CD4-positive, CD25-positive, alpha-beta regulatory T cell (primary cell): ENCODE data around the gene LIMS2. TPM values are rescaled to one million over a fixed set of nuclear protein-coding genes. Genes with fewer than 3 reads are reported as not detected.

Source experiments
- ATAC-seq, 2 donors: fragments of 150-1000 bp; cut with Tn5 transposase; one replicate each; pipeline ENCODE4 v1.10.0; 2021; ENCODE audit warnings: low read depth in 2 of 2, moderate number of reproducible peaks in 2 of 2, moderate library complexity in 1 of 2
- DNase-seq, 3 donors: peaks; one replicate each; pipeline versions ENCODE4 v3.0.0 to v3.0.0-alpha.2; 2012 to 2022; ENCODE audit warnings: mixed read lengths in 1 of 3
- H3K27ac ChIP-seq: one replicate; pipeline ENCODE4 v1.7.0; 2013; ENCODE audit warnings: mild to moderate bottlenecking, low read length; ENCODE audit not compliant: insufficient read depth, poor library complexity, severe bottlenecking
- H3K27me3 ChIP-seq: one replicate; pipeline ENCODE4 v1.7.0; 2013; ENCODE audit warnings: low read length; ENCODE audit not compliant: control insufficient read depth, insufficient read depth
- H3K36me3 ChIP-seq: one replicate; pipeline ENCODE4 v1.7.0; 2013; ENCODE audit warnings: mild to moderate bottlenecking, low read length, moderate library complexity; ENCODE audit not compliant: control insufficient read depth, insufficient read depth
- H3K4me1 ChIP-seq: 2 replicates; pipeline ENCODE4 v1.7.0; 2013; ENCODE audit warnings: mild to moderate bottlenecking, low read length; ENCODE audit not compliant: insufficient read depth, control insufficient read depth, poor library complexity, severe bottlenecking
- H3K4me3 ChIP-seq: one replicate; pipeline ENCODE4 v1.7.0; 2013; ENCODE audit warnings: low read depth, mild to moderate bottlenecking, low read length, moderate library complexity
- H3K9me3 ChIP-seq, 2 experiments: 1 replicate in 1 of 2; 2 replicates in 1 of 2; pipeline ENCODE4 v1.7.0; 2013; ENCODE audit warnings: low read length in 2 of 2, mild to moderate bottlenecking in 1 of 2, moderate library complexity in 1 of 2; ENCODE audit not compliant: control insufficient read depth in 2 of 2
- H3K27ac Mint-ChIP-seq, 3 donors: one replicate each; pipeline ENCODE4 v1.8.0; 2020 to 2022; ENCODE audit warnings: mild to moderate bottlenecking in 3 of 3, mixed read lengths in 3 of 3, moderate library complexity in 2 of 3
- H3K27me3 Mint-ChIP-seq: one replicate; pipeline ENCODE4 v1.8.0; 2022; ENCODE audit warnings: mild to moderate bottlenecking, mixed read lengths
- H3K36me3 Mint-ChIP-seq: one replicate; pipeline ENCODE4 v1.8.0; 2020; ENCODE audit warnings: mixed read lengths
- H3K4me1 Mint-ChIP-seq, 4 donors: one replicate each; pipeline ENCODE4 v1.8.0; 2020 to 2022; ENCODE audit warnings: mixed read lengths in 4 of 4, mild to moderate bottlenecking in 1 of 4
- H3K4me3 Mint-ChIP-seq, 4 donors: one replicate each; pipeline ENCODE4 v1.8.0; 2020 to 2022; ENCODE audit warnings: mild to moderate bottlenecking in 4 of 4, mixed read lengths in 4 of 4, moderate library complexity in 3 of 4
- H3K9me3 Mint-ChIP-seq, 7 donors: one replicate each; pipeline ENCODE4 v1.8.0; 2020 to 2022; ENCODE audit warnings: mixed read lengths in 7 of 7, mild to moderate bottlenecking in 3 of 7, moderate library complexity in 2 of 7
- polyA plus RNA-seq, 4 donors: library from polyadenylated mRNA; unstranded; fragments of 300-500 nt; fragmentation: Illumina TruSeq; gene quantifications; one replicate each; pipeline ENCODE4 v1.2.3, GENCODE V29; 2021
- total RNA-seq: library from RNA; stranded (reverse); gene quantifications from one replicate; pipeline ENCODE4 v1.2.3, GENCODE V29; 2022

The LIMS2 gene
- total and polyA plus RNA-seq, 5 donors from 2014 or later, result 10.8 to 23.8 (median 15.4) TPM

DNA sequence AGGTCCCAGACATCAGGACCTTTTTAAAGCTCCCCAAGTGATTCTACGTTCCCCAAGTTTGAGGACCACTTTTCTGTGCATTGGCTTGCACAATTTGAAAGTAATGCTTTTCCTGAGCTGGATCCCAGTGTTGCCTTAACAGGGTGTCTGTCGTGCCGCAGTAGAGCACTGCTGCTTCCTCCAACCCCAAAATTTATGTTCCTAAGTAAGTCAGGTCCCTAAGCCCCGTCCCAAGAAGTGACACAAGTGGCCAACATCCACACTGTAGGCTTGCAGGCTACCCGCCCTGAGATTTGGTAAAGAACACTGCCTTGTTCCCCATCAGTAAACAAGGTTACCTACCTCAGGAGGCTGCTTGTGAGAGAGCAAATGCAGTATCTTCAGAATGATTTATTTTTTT is 28.0 kb upstream of the LIMS2 start:
- Mint-ChIP-seq H3K9me3 (no peaks in the 10 kb centered on the region), H3K4me1 (peaks cover 28 to 55% (median 38%) of the 10 kb centered on the region in 4 donors)
- ATAC-seq, result no peak

DNA sequence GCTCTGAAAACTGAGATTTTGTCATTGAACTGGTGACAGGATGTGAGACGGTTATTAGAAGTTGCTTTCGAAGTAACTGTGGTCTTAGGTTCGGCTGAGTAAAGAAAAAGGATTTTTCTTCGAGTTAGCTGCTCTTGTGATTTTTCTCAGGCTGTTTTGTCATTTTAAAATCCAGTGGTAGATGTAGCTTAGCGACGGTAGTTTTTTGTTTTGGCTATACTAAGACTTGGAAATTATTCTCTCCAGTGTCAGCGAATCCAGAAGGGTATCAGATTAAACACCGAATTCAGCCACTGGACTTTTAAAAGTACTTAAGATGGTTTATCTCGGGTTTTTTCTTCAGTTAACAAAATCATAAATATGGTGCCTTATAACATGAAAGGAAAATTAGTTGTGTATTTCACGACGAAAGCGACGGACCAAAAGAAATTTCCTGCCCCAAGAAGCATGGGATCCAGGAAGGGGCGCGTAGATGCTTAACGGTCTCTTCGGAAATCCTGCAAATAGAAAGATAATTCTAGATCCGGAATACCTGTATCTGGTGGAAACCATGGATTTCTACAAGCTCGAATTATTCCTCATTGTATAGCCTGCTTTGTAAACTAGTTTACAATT is 27.2 kb upstream of the LIMS2 start:
- H3K9me3 ChIP-seq, result no peaks in the 10 kb centered on the region
- peak overlapping the region; percentile 92 for H3K27ac ChIP-seq
- Mint-ChIP-seq H3K4me1 (peaks cover 28 to 53% (median 38%) of the 10 kb centered on the region in 4 donors), H3K27ac (peak overlapping the region; percentile 91 to 95 (median 94)), H3K9me3 (no peaks in the 10 kb centered on the region), H3K36me3 (peaks cover 18% of the 10 kb centered on the region), H3K4me3 (peak overlapping the region; percentile 86 to 94 (median 88)), H3K27me3 (peaks cover 5% of the 10 kb centered on the region)
- H3K36me3 ChIP-seq, result peaks cover 22% of the 10 kb centered on the region
- H3K4me1 ChIP-seq, result peaks cover 39% of the 10 kb centered on the region
- DNase-seq (no peak), ATAC-seq (no peak)
- H3K27me3 ChIP-seq, result no peaks in the 10 kb centered on the region
- peak overlapping the region; percentile 90 for H3K4me3 ChIP-seq

More for the DNA sequence above, 28.0 kb upstream of the LIMS2 start:
- Mint-ChIP-seq H3K27ac (peak overlapping the region in 1 of 3 donors; percentile 94), H3K36me3 (peaks cover 23% of the 10 kb centered on the region), H3K4me3 (peak overlapping the region; percentile 41 to 94 (median 86)), H3K27me3 (peaks cover 5% of the 10 kb centered on the region)
- Histone ChIP-seq H3K27ac (peak overlapping the region; percentile 92), H3K4me1 (peaks cover 39% of the 10 kb centered on the region), H3K9me3 (no peaks in the 10 kb centered on the region), H3K36me3 (peaks cover 29% of the 10 kb centered on the region), H3K27me3 (no peaks in the 10 kb centered on the region), H3K4me3 (peak overlapping the region; percentile 90)
- no peak for DNase-seq

DNA sequence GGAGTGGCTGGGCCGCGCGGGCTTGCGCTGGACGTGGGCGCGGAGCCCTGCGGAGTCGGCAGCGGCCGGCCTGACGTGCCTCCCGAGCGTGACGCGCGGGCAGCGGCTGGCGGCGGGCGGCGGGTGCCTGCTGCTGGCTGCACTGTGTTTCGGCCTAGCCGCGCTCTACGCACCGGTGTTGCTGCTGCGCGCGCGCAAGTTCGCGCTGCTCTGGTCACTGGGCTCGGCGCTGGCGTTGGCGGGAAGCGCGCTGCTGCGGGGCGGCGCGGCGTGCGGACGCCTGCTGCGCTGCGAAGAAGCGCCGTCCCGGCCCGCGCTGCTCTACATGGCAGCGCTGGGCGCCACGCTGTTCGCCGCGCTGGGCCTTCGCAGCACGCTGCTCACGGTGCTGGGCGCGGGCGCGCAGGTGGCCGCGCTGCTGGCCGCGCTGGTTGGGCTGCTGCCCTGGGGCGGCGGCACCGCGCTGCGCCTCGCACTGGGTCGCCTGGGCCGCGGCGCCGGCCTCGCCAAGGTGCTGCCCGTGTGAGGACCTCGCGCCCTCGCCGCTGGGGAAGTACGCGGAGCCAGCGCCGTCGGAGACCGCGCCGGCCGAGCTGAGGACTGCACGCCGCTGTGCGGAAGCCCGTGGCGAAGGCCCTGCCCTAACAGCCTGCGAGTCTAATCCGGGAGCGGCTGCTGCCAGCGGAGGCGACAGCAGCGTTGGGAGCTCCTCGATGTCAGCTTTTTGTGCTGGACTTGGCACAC is 26.5 kb upstream of the LIMS2 start:
- Mint-ChIP-seq H3K9me3 (no peaks in the 10 kb centered on the region), H3K36me3 (peaks cover 15% of the 10 kb centered on the region), H3K27ac (peak overlapping the region; percentile 91 to 99 (median 99)), H3K4me1 (peaks cover 28 to 50% (median 38%) of the 10 kb centered on the region in 4 donors), H3K27me3 (peaks cover 8% of the 10 kb centered on the region), H3K4me3 (peak overlapping the region; percentile 86 to 99 (median 96))
- ATAC-seq, result peak; percentile 76 to 80
- H3K27me3 ChIP-seq, result no peaks in the 10 kb centered on the region
- peak; percentile 71 to 92 (median 82) for DNase-seq
- H3K36me3 ChIP-seq, result peaks cover 17% of the 10 kb centered on the region
- H3K9me3 ChIP-seq, result no peaks in the 10 kb centered on the region
- peak overlapping the region; percentile 90 for H3K4me3 ChIP-seq
- H3K4me1 ChIP-seq, result peaks cover 39% of the 10 kb centered on the region
- peak overlapping the region; percentile 92 for H3K27ac ChIP-seq

DNA sequence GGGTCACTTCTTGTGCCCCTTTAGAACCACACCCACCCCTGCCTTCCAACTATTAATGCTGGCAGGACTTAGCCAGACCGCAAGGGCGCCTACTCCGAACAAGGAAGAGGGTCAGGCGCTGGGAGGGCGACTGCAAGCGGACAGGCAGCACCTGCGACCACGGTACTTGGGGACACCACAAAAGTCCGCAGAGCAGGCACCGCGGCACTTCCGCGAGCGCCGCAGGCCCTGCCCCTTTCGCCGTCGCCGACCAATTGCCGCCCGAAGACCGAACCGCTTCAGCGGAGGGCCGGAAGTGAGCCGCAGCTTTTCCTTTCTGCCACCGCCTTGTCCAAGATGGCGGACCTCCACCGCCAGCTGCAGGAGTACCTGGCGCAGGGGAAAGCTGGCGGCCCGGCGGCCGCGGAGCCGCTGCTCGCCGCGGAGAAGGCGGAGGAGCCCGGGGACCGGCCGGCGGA is 25.9 kb upstream of the LIMS2 start, which contains the start of gene SFT2D3:
Gene SFT2D3 (plus strand): TSS at position 305 of the 458 bp plus-strand sequence. CDS start 32 bp downstream, at position 337.
- ATAC-seq, result peak; percentile 76
- peak within 1 kb of the TSS; percentile 99 for H3K27ac Mint-ChIP-seq
- H3K9me3 Mint-ChIP-seq, result no peaks in the 10 kb centered on the region
- H3K4me1 ChIP-seq, result peaks cover 39% of the 10 kb centered on the region
- H3K27me3 ChIP-seq, result no peaks in the 10 kb centered on the region
- no peaks in the 10 kb centered on the region for H3K9me3 ChIP-seq
- H3K4me3 Mint-ChIP-seq, result peak within 1 kb of the TSS; percentile 95 to 99 (median 97)
- H3K27ac ChIP-seq, result peak within 1 kb of the TSS; percentile 92
- H3K4me3 ChIP-seq, result peak within 1 kb of the TSS; percentile 90
- H3K27me3 Mint-ChIP-seq, result peaks cover 8% of the 10 kb centered on the region
- peaks cover 28 to 47% (median 38%) of the 10 kb centered on the region in 4 donors for H3K4me1 Mint-ChIP-seq
- peaks cover 15% of the 10 kb centered on the region for H3K36me3 Mint-ChIP-seq
- H3K36me3 ChIP-seq, result peaks cover 13% of the 10 kb centered on the region
- DNase-seq, result peak; percentile 83 to 96 (median 91)

DNA sequence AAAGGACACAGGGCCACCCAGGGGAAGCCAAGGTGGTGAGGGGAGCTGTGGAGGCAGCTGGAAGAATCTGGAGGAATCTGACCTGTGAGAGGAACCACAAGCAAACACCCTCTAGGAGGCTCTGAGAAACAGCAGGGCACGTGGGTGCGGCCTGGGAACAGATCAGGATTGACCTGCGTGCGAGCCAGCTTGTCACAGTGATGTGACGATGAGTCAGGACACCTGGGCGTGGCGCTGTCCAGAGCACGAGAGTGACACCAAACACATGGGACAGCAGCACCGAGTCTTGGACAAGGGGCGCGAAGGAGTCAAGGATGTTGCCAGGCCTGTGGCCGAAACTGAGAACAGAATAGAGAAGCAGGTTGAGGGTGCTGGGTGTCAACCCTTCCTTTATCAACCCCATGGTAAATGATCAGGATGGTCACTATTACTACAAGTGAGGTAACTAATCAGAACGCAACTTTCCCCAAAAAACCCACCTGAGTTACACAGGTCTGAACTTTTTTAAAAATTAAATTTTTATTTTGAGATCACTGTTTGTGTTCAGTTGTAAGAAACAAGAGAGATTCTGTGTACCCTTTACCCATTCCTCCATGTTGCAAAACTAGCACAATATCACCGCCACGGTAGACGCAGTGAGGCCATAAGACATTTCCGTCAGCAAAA is 25.3 kb upstream of the LIMS2 start:
- Histone ChIP-seq H3K9me3 (no peaks in the 10 kb centered on the region), H3K4me3 (peak overlapping the region; percentile 85), H3K4me1 (peaks cover 39% of the 10 kb centered on the region), H3K36me3 (peaks cover 12% of the 10 kb centered on the region), H3K27me3 (no peaks in the 10 kb centered on the region), H3K27ac (peak overlapping the region; percentile 92)
- H3K4me1 Mint-ChIP-seq, result peaks cover 28 to 46% (median 38%) of the 10 kb centered on the region in 4 donors
- peaks cover 15% of the 10 kb centered on the region for H3K36me3 Mint-ChIP-seq
- H3K27me3 Mint-ChIP-seq, result peaks cover 8% of the 10 kb centered on the region
- ATAC-seq (peak in 1 of 2 donors; percentile 1), DNase-seq (peak in 1 of 3 donors; percentile 23)
- peak overlapping the region; percentile 95 to 99 (median 97) for H3K4me3 Mint-ChIP-seq
- peak overlapping the region; percentile 99 for H3K27ac Mint-ChIP-seq
- no peaks in the 10 kb centered on the region for H3K9me3 Mint-ChIP-seq

DNA sequence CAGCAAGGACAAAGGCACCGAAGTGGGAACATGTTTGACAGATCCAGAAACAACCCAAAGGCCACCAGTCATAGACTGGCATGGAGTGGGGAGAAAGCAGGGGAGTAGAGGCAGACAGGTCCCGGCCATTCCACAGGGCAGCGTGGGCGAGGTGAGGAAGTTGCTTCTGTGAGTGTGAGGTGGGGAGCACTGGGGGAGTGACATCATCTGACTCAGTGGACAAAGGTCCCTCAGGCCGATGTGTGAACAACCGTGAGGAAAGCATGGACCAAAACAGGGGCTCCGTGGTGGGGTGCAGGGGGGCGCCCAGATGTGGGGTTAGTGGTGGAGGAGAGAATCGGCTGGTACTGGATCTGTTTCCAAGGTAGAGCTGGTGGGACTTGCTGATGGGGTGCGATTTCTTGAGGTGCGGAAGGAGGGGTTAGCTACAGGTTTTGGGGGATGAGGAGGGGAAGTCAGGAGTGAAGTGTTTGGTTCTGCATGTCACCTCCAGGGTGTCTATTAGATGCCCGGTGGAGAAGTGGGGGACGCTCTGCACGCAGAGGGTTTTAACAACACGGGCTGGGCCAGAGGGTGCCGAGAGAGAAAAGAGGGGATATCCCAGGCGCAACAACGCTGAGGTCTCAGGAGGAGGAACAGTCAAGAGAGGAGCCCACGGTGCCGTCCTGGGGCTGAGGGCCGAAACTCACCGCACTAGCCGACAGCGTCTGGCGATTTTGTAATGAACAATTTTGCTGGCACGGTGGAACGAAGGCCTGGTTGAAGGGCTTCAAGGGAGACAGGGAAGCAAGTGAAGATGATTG is 23.4 kb upstream of the LIMS2 start:
- ATAC-seq (no peak), DNase-seq (no peak)
- Mint-ChIP-seq H3K27me3 (peaks cover 16% of the 10 kb centered on the region), H3K4me1 (peaks cover 14 to 27% (median 22%) of the 10 kb centered on the region in 4 donors), H3K9me3 (no peaks in the 10 kb centered on the region), H3K36me3 (peaks cover 9% of the 10 kb centered on the region), H3K27ac (peak overlapping the region in 1 of 3 donors; percentile 82), H3K4me3 (peak overlapping the region in 2 of 4 donors; percentile 61 to 80)
- Histone ChIP-seq H3K36me3 (peaks cover 3% of the 10 kb centered on the region), H3K4me3 (no peak overlapping the region), H3K4me1 (peaks cover 25% of the 10 kb centered on the region), H3K9me3 (no peaks in the 10 kb centered on the region), H3K27ac (no peak overlapping the region), H3K27me3 (no peaks in the 10 kb centered on the region)
